A549 treated with CORT108297 at 1 μM for 4 hours (cell line): Measurements from ENCODE around the gene FTSJ1. TPM values are rescaled to one million over a fixed set of nuclear protein-coding genes. Genes with fewer than 3 reads are reported as not detected.

ENCODE experiments used
- total RNA-seq: library from RNA; stranded (reverse); fragments of 200-300 nt; extraction: Qiagen RNA extraction; gene quantifications from 5 replicates; pipeline ENCODE4 v1.2.3, GENCODE V29; 2022

FTSJ1 gene
- total RNA-seq, result 67.6 to 76.7 TPM (median 71.1 TPM) in 5 replicates

GRCh38 chrX:48475774-48476577 lies at the start of gene FTSJ1:
FTSJ1 (plus strand) TSS chrX:48476199; CDS start chrX:48478048, 1,849 bp downstream.

DNA sequence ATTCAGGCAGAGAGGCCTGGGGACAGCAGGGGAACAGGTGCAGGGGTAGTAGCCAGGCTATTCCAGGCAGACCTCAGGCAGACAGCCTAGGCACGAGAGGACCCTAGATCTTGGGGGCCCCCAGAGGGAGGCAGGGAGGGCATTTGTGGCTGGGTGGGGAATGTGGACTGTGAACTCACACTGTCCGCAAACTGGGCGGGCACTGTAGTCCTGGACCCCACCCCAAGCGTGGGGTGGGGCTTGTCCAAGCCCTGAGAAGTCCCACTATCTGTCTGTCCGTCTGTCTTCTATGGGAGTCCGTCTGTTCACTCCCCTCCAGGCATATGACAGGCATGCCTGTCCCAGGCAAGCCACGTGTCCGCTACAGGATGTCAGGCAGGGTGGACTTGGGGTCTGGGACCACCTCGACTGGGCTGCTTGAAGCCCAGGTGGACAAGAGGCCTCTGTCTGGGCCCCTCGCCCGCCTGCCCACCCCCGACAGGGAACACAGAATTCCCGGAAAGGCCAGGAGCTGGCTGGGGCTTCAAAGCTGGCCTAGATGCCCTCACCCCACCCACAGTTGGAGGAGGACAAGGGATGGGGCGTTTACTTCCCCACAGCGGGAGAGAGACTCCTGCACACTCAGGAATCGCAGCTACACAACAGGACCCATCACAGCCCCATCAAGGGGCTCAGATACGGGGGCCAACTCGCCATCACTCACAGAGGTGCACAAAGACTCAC lies 5.7 kb upstream of the FTSJ1 start, which contains the start of gene SLC38A5:
Gene SLC38A5, minus strand, starts transcription at position 151 of the 723 bp plus-strand sequence. CDS start 2,336 bp downstream, outside the sequence.

GRCh38 chrX:48508400-48509244 lies 32.6 kb downstream of the FTSJ1 start, which contains the start of gene PORCN:
PORCN (plus strand) TSS chrX:48508992; CDS start chrX:48509821, 829 bp downstream.

DNA sequence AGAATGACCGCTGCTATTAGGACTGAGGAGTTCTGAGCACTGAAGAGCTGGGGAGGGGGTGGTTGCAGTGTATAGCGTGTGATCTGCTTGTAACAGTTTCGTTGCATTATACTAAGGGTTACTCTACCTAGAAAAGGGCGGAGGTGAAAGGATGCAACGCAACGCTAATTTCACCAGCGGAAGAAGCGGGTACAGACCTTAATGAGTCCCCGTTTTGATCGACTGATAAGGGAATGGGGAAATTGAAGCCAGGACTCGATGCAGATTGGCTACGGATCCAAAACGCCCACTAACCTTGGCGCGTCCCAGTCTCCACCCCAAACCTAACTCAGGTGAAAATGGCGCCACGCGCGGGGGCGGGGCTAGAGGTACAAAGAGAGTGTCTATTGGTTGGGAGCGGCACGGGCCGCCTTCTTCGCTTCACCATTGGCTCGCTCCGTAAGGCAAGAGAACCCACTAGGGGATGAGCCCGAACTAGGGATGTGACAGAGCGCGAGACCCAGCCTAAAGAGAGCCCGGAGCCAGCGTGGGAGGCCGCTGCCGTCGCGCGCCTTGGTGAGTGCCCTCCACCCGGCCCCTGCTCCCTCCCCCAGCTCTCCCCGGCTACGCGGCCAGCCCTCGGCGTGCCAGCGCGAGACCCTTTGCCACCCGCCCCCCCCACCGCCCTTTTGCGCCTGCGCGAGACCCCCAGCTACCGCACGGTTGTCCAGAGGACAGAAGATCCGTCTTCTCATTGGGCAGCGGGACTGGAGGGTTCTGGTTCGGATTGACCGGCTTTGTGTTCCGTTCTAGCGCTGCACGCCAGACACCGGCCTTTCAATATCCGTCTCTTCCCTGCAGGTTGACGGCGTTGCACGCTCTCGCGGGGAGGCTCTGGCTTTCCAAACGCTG lies 45.6 kb downstream of the FTSJ1 start, which contains the start of gene EBP:
Gene EBP, plus strand, starts transcription at position 456 of the 891 bp plus-strand sequence. CDS start 1,964 bp downstream, outside the sequence.

Other genes with a start within 250 kb of the FTSJ1 start
- gene SSX1, start 220.8 kb upstream of the FTSJ1 start, total RNA-seq, result not detected in 5 replicates
- not detected in 5 replicates for gene SSX3, start 119.5 kb upstream of the FTSJ1 start, total RNA-seq
- not detected in 5 replicates for gene SSX4, start 92.7 kb upstream of the FTSJ1 start, total RNA-seq
- not detected in 5 replicates for gene SSX4B, start 64.2 kb upstream of the FTSJ1 start, total RNA-seq
- gene SLC38A5, start 5.9 kb upstream of the FTSJ1 start, total RNA-seq, result 0.12 to 0.34 TPM (median 0.23 TPM) in 5 replicates
- gene PORCN, start 32.8 kb downstream of the FTSJ1 start, total RNA-seq, result 15.4 to 18.8 TPM (median 17.6 TPM) in 5 replicates
- gene EBP, start 45.6 kb downstream of the FTSJ1 start, total RNA-seq, result 113 to 155 TPM (median 148 TPM) in 5 replicates
- 9.5 to 12.7 TPM (median 11.8 TPM) in 5 replicates for gene TBC1D25, start 63.5 kb downstream of the FTSJ1 start, total RNA-seq
- 297 to 439 TPM (median 349 TPM) in 5 replicates for gene RBM3, start 98.3 kb downstream of the FTSJ1 start, total RNA-seq
- 56.5 to 88.9 TPM (median 81.1 TPM) in 5 replicates for gene WDR13, start 121.3 kb downstream of the FTSJ1 start, total RNA-seq
- gene WAS, start 207.6 kb downstream of the FTSJ1 start, total RNA-seq, result 0.21 to 0.36 TPM (median 0.25 TPM) in 5 replicates
- gene SUV39H1, start 220.5 kb downstream of the FTSJ1 start, total RNA-seq, result 18.9 to 22.9 TPM (median 22.2 TPM) in 5 replicates